Stimulated activated CD4-positive, alpha-beta T cell treated with anti-CD3 and anti-CD28 coated beads, Interleukin-4, amount 100 ng/mL, for 48 hours (primary cell): ENCODE measurements around the gene ZNRD2.
"Not testable (repeated sequence)": the region's sequence is repeated elsewhere in the genome, so short reads cannot be mapped to it uniquely, and the experiment has no call there.

Source experiments
- DNase-seq, 2 donors: peaks; one replicate each; pipeline ENCODE4 v3.0.0-alpha.2; 2020; ENCODE audit warnings: low read depth in 2 of 2

The ZNRD2 gene

GRCh38 chr11:65555693-65556231 lies 14.5 kb upstream of the ZNRD2 start:
- no peak for DNase-seq

GRCh38 chr11:65556470-65557279 lies 13.6 kb upstream of the ZNRD2 start:
- DNase-seq = no peak

GRCh38 chr11:65557280-65558001 lies 12.8 kb upstream of the ZNRD2 start:
- DNase-seq = no peak

GRCh38 chr11:65558002-65558929 lies 12.0 kb upstream of the ZNRD2 start, which contains the start of gene LTBP3:
Gene LTBP3 (minus strand): TSS chr11:65558359. CDS start chr11:65557959, 400 bp downstream.
- no peak for DNase-seq

GRCh38 chr11:65558930-65559509 lies 11.3 kb upstream of the ZNRD2 start:
- DNase-seq = no peak

- no peak for DNase-seq
Measured at GRCh38 chr11:65559535-65559934, 10.7 kb upstream of the ZNRD2 start.

GRCh38 chr11:65559951-65560537 lies 10.2 kb upstream of the ZNRD2 start:
- DNase-seq = no peak

- no peak for DNase-seq
Measured at GRCh38 chr11:65560555-65561418, 9.5 kb upstream of the ZNRD2 start.

- no peak for DNase-seq
Measured at GRCh38 chr11:65562020-65562419, 8.3 kb upstream of the ZNRD2 start.

- no peak for DNase-seq
Measured at GRCh38 chr11:65562788-65563187, 7.5 kb upstream of the ZNRD2 start.

GRCh38 chr11:65563601-65564000 lies 6.7 kb upstream of the ZNRD2 start:
- DNase-seq = no peak

GRCh38 chr11:65564879-65565559 lies 5.3 kb upstream of the ZNRD2 start:
- DNase-seq = not testable (repeated sequence)

GRCh38 chr11:65565624-65566453 lies 4.4 kb upstream of the ZNRD2 start:
- no peak for DNase-seq

GRCh38 chr11:65569164-65569972 lies 909 bp upstream of the ZNRD2 start:
- DNase-seq = peak in 1 of 2 donors; percentile 54

GRCh38 chr11:65571420-65571819 lies 1.1 kb downstream of the ZNRD2 start:
- no peak for DNase-seq

- no peak for DNase-seq
Measured at GRCh38 chr11:65571940-65572339, 1.7 kb downstream of the ZNRD2 start.

- DNase-seq = peak; percentile 87 to 90
Measured at GRCh38 chr11:65572356-65573051, 2.2 kb downstream of the ZNRD2 start, which contains the start of gene FAM89B. Gene FAM89B (plus strand): TSS chr11:65572538. CDS start chr11:65572670, 132 bp downstream.
